Measurements from ENCODE around the gene PAX2. TPM values are rescaled to one million over a fixed set of nuclear protein-coding genes. Genes with fewer than 3 reads are reported as not detected.

Gene PAX2
- polyA plus RNA-seq, 3 donors = not detected

GRCh38 chr10:100715445-100716385 is 29.7 kb upstream of the PAX2 start:
- H3K9ac ChIP-seq (ENCODE audit: insufficient read depth, low read length, poor library complexity, severe bottlenecking) = no peak overlapping the region
- H3K27ac ChIP-seq (ENCODE audit: low read depth in 1 of 2, low read length in 2 of 2) = no peak overlapping the region
- no peak overlapping the region for H2AFZ ChIP-seq (ENCODE audit: insufficient read depth, low read depth, low read length, poor library complexity, severe bottlenecking)
- peaks cover 92 to 98% of the 10 kb centered on the region in 2 donors for H3K27me3 ChIP-seq (ENCODE audit: control insufficient read depth in 2 of 2, insufficient read depth in 2 of 2, low read length in 2 of 2)
- H3K36me3 ChIP-seq (replicated peaks in 1 of 2; ENCODE audit: control insufficient read depth in 1 of 2, insufficient read depth in 2 of 2, low read length in 2 of 2) = no peaks in the 10 kb centered on the region
- intact Hi-C loops (cut with micrococcal nuclease) = no loop called here
- Mint-ChIP-seq H3K36me3 (peaks cover 2 to 8% of the 10 kb centered on the region in 2 donors), H3K27ac (no peak overlapping the region), H3K9me3 (peaks cover 0 to 20% (median 10%) of the 10 kb centered on the region in 7 donors), H3K4me1 (peaks cover 5% of the 10 kb centered on the region), H3K4me3 (peak overlapping the region; percentile 51 to 83), H3K27me3 (ENCODE audit: low read depth in 3 of 3) (peaks cover 89 to 98% (median 95%) of the 10 kb centered on the region in 3 donors)
- H3K9me3 ChIP-seq (replicated peaks in 1 of 2; ENCODE audit: control insufficient read depth in 1 of 2, insufficient read depth in 1 of 2, low read length in 2 of 2) = peaks cover 0 to 48% of the 10 kb centered on the region in 2 donors
- no peaks in the 10 kb centered on the region for H4K20me1 ChIP-seq (ENCODE audit: insufficient read depth, low read length)
- DNase-seq = no peak
- no peak overlapping the region for H3K4me2 ChIP-seq (replicated peaks; ENCODE audit: extremely low read depth, low read length, poor library complexity, severe bottlenecking)
- no peak overlapping the region for H3K4me3 ChIP-seq (replicated peaks in 1 of 3; ENCODE audit: low read depth in 2 of 3, low read length in 3 of 3)
- H3K4me1 ChIP-seq (ENCODE audit: control insufficient read depth in 1 of 2, insufficient read depth in 2 of 2, low read length in 2 of 2) = no peaks in the 10 kb centered on the region
- WGBS (ENCODE audit: insufficient coverage) = 8% methylated on average over 37 of the region's 66 CpGs
- TF ChIP-seq, protein P1, sequence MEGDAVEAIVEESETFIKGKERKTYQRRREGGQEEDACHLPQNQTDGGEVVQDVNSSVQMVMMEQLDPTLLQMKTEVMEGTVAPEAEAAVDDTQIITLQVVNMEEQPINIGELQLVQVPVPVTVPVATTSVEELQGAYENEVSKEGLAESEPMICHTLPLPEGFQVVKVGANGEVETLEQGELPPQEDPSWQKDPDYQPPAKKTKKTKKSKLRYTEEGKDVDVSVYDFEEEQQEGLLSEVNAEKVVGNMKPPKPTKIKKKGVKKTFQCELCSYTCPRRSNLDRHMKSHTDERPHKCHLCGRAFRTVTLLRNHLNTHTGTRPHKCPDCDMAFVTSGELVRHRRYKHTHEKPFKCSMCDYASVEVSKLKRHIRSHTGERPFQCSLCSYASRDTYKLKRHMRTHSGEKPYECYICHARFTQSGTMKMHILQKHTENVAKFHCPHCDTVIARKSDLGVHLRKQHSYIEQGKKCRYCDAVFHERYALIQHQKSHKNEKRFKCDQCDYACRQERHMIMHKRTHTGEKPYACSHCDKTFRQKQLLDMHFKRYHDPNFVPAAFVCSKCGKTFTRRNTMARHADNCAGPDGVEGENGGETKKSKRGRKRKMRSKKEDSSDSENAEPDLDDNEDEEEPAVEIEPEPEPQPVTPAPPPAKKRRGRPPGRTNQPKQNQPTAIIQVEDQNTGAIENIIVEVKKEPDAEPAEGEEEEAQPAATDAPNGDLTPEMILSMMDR (IDR thresholded peaks at IDR 0.05) = no peak
- no peaks in the 10 kb centered on the region for H3K79me2 ChIP-seq (ENCODE audit: insufficient read depth, low read length)

DNA sequence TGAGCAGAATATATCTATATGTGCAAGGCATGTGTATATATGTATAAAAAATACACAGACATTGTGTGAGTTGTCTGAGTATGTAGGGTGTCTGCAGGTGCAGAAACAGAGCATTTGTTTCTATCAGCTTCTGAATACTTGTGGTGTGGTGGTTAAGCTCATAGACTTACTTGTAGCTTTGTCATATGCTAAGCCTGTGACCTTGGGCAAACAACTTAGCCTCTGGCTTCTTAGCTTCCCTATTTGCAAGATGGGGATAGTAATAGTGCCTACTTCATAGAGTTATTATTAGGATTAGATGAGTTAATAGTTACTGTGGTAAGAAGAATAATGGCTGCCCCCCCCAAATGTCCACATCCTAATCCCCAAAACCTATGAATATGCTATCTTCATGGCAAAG is 28.2 kb upstream of the PAX2 start:
- Mint-ChIP-seq H3K36me3 (peaks cover 2 to 5% of the 10 kb centered on the region in 2 donors), H3K27ac (no peak overlapping the region), H3K4me3 (peak overlapping the region in 1 of 2 donors; percentile 60), H3K27me3 (ENCODE audit: low read depth in 3 of 3) (peaks cover 82 to 95% (median 92%) of the 10 kb centered on the region in 3 donors), H3K9me3 (peaks cover 0 to 16% (median 8%) of the 10 kb centered on the region in 7 donors), H3K4me1 (peaks cover 5% of the 10 kb centered on the region)
- no peak overlapping the region for H3K4me2 ChIP-seq (replicated peaks; ENCODE audit: extremely low read depth, low read length, poor library complexity, severe bottlenecking)
- no peak overlapping the region for H2AFZ ChIP-seq (ENCODE audit: insufficient read depth, low read depth, low read length, poor library complexity, severe bottlenecking)
- H3K4me1 ChIP-seq (ENCODE audit: control insufficient read depth in 1 of 2, insufficient read depth in 2 of 2, low read length in 2 of 2) = no peaks in the 10 kb centered on the region
- no peak for DNase-seq
- H3K9me3 ChIP-seq (replicated peaks in 1 of 2; ENCODE audit: control insufficient read depth in 1 of 2, insufficient read depth in 1 of 2, low read length in 2 of 2) = peaks cover 0 to 36% of the 10 kb centered on the region in 2 donors
- peaks cover 91 to 97% of the 10 kb centered on the region in 2 donors for H3K27me3 ChIP-seq (ENCODE audit: control insufficient read depth in 2 of 2, insufficient read depth in 2 of 2, low read length in 2 of 2)
- no peak overlapping the region for H3K4me3 ChIP-seq (replicated peaks in 1 of 3; ENCODE audit: low read depth in 2 of 3, low read length in 3 of 3)
- H3K79me2 ChIP-seq (ENCODE audit: insufficient read depth, low read length) = no peaks in the 10 kb centered on the region
- H4K20me1 ChIP-seq (ENCODE audit: insufficient read depth, low read length) = no peaks in the 10 kb centered on the region
- intact Hi-C loops (cut with micrococcal nuclease) = no loop called here
- TF ChIP-seq, protein P1 (IDR thresholded peaks at IDR 0.05) = no peak
- H3K9ac ChIP-seq (ENCODE audit: insufficient read depth, low read length, poor library complexity, severe bottlenecking) = no peak overlapping the region
- no peaks in the 10 kb centered on the region for H3K36me3 ChIP-seq (replicated peaks in 1 of 2; ENCODE audit: control insufficient read depth in 1 of 2, insufficient read depth in 2 of 2, low read length in 2 of 2)
- no peak overlapping the region for H3K27ac ChIP-seq (ENCODE audit: low read depth in 1 of 2, low read length in 2 of 2)

Data from CD14-positive monocyte (primary cell).